Caki2 (cell line): ENCODE data around the gene ADGRF4. TPM values are rescaled to one million over a fixed set of nuclear protein-coding genes. Genes with fewer than 3 reads are reported as not detected.

Source experiments
- DNase-seq: peaks from one replicate; pipeline ENCODE4 v3.0.0-alpha.2; 2015; ENCODE audit warnings: low read depth
- in situ Hi-C: cut with HindIII; loops from 2 replicates; pipeline ENCODE4 v1.10.0; 2016; ENCODE audit warnings: low sequenced_read_pairs, low pct_unique_long_range_greater_than_20kb, mixed read lengths
- total RNA-seq: library from RNA; depleted of rRNA; stranded (reverse); fragments of >200 nt; shearing (Covaris generic); gene quantifications from 2 replicates; pipeline ENCODE4 v1.2.3, GENCODE V29; 2014; ENCODE audit warnings: low replicate concordance; rRNA removed

ADGRF4 gene
- 3.9 and 6.5 TPM in 2 replicates for total RNA-seq

GRCh38 chr6:47698342-47698787 lies at the start of gene ADGRF4:
ADGRF4 (plus strand) TSS chr6:47698580; CDS start chr6:47707246, 8,666 bp downstream.
- in situ Hi-C loops: no loop called here
- DNase-seq: peak; percentile 83

- in situ Hi-C loops: no loop called here
- DNase-seq: no peak
These were observed 47.6 kb upstream of the ADGRF4 start for GRCh38 chr6:47650553-47651432.

GRCh38 chr6:47651505-47651944 lies 46.9 kb upstream of the ADGRF4 start:
- in situ Hi-C loops: no loop called here
- DNase-seq: peak; percentile 74

GRCh38 chr6:47653706-47654105 lies 44.7 kb upstream of the ADGRF4 start:
- no peak for DNase-seq
- in situ Hi-C loops: no loop called here

GRCh38 chr6:47654255-47654654 lies 44.1 kb upstream of the ADGRF4 start:
- no peak for DNase-seq
- in situ Hi-C loops: no loop called here

- in situ Hi-C loops: no loop called here
- DNase-seq: peak; percentile 76
These were observed 42.4 kb upstream of the ADGRF4 start for GRCh38 chr6:47655719-47656595.

GRCh38 chr6:47661960-47662359 lies 36.4 kb upstream of the ADGRF4 start:
- in situ Hi-C loops: no loop called here

GRCh38 chr6:47663462-47664216 lies 34.7 kb upstream of the ADGRF4 start:
- peak; percentile 28 for DNase-seq
- in situ Hi-C loops: no loop called here

More at GRCh38 chr6:47661960-47662359, 36.4 kb upstream of the ADGRF4 start:
- DNase-seq: no peak

- in situ Hi-C loops: no loop called here
- no peak for DNase-seq
These were observed 33.3 kb upstream of the ADGRF4 start for GRCh38 chr6:47665112-47665511.

GRCh38 chr6:47669684-47670513 lies 28.5 kb upstream of the ADGRF4 start:
- in situ Hi-C loops: no loop called here
- DNase-seq: peak; percentile 94

- no peak for DNase-seq
- in situ Hi-C loops: no loop called here
These were observed 27.5 kb upstream of the ADGRF4 start for GRCh38 chr6:47670851-47671250.

GRCh38 chr6:47671777-47672176 lies 26.6 kb upstream of the ADGRF4 start:
- DNase-seq: no peak
- in situ Hi-C loops: no loop called here

GRCh38 chr6:47672816-47673215 lies 25.6 kb upstream of the ADGRF4 start:
- in situ Hi-C loops: no loop called here
- no peak for DNase-seq

- DNase-seq: no peak
- in situ Hi-C loops: no loop called here
These were observed 23.7 kb upstream of the ADGRF4 start for GRCh38 chr6:47674673-47675072.

GRCh38 chr6:47677381-47678100 lies 20.8 kb upstream of the ADGRF4 start:
- in situ Hi-C loops: no loop called here

GRCh38 chr6:47678739-47679138 lies 19.6 kb upstream of the ADGRF4 start:
- DNase-seq: no peak
- in situ Hi-C loops: no loop called here

More at GRCh38 chr6:47677381-47678100, 20.8 kb upstream of the ADGRF4 start:
- DNase-seq: no peak
